Erythroblast (primary cell): Measurements from ENCODE around the gene CLEC10A.
"Not testable (repeated sequence)": the region's sequence is repeated elsewhere in the genome, so short reads cannot be mapped to it uniquely, and the experiment has no call there.

Experiments used
- DNase-seq, 2 experiments: peaks; one replicate each; lab custom pipeline; 2025; lab: John Stamatoyannopoulos, UW
- GATA1 ChIP-seq: IDR thresholded peaks from 2 replicates; pipeline ENCODE4 v1.6.1; 2011; ENCODE audit warnings: low read depth, mild to moderate bottlenecking, control low read depth, low read length, moderate library complexity
- POLR2A ChIP-seq: IDR thresholded peaks from 2 replicates; pipeline ENCODE4 v1.6.1; 2011; ENCODE audit warnings: mild to moderate bottlenecking, low read length

Gene CLEC10A, protein sequence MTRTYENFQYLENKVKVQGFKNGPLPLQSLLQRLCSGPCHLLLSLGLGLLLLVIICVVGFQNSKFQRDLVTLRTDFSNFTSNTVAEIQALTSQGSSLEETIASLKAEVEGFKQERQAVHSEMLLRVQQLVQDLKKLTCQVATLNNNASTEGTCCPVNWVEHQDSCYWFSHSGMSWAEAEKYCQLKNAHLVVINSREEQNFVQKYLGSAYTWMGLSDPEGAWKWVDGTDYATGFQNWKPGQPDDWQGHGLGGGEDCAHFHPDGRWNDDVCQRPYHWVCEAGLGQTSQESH

DNA sequence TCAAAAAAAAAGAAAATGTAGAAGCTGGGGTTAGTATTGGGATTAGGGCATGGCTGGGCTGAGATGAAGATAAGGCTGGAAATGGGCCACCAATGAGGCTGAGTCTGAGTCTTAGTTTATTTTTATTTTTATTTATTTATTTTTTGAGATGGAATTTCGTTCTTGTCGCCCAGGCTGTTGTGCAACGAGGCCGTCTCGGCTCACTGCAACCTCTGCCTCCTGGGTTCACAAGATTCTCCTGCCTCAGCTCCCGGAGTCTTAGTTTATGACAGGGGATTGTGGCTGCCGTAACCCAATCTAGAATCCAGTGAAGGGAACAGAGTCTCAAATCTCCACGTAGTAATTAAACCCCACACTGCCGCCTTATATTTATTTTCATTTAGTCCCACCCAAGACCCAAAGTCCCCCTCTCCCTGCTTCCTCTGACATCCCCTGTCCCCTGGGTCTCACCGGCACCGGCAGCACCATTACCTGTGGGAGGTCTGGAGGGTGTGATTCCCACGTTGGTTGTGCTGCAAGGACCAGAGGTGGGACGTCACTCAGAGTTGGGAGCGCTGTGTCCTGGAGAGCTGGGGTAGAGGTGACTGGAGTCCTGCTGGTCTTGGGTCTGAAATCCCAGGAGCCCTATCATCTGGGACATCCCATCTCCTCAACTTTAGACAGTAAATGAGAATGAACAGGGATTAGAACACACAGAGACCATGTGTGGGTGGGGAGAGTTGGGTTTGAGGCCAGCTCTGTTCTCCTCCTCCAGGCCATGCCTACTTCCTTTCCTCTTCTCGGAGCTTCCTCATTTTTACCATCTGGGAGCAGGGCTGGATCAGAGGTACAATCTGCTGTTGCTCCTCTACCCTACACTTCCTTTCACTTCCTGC, at the start of gene CLEC10A:
Gene CLEC10A (minus strand): TSS at position 671 of the 875 bp plus-strand sequence. CDS start 1,439 bp downstream, outside the sequence.
- TF ChIP-seq POLR2A (no peak), GATA1 (no peak)
- DNase-seq = no peak

DNA sequence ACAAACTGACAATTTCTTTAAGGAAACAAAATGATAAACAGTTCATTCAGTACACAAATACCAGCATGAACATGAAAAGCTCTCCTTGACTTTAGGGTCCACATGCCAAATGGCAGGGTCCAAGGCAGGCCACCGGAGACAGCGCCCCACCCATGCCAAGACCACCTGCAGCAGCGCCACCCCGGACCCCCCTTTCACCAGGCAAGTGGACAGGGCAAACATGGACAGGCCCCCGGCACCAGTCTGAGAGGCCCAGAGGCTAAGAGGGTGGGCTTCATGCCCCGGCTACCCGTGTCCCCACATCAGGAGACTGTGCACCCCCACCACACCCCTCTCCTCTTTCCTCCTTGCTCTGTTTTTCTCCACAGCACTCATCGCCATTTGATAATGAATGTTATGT, 49.3 kb upstream of the CLEC10A start:
- TF ChIP-seq POLR2A = no peak
- TF ChIP-seq GATA1 = no peak
- DNase-seq = no peak

DNA sequence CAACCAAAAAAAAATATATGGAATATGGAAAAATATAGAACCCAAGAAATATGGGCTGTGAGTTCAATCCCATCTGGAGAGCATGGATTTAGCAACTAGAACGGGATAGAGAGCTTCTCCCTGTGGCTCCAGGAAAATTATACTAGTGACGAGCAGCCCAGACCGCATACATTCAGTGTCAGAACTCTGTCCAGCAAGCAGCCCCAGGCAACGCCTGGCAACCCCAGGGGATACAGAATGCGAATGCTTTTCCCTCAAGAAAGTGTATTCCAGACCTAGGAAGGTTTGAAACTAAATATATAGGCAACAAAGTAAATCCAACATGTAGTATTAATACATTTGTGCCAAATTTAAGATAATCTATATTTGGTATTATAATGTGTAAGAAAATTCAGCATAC, 48.1 kb upstream of the CLEC10A start:
- TF ChIP-seq POLR2A (no peak), GATA1 (no peak)
- no peak for DNase-seq

DNA sequence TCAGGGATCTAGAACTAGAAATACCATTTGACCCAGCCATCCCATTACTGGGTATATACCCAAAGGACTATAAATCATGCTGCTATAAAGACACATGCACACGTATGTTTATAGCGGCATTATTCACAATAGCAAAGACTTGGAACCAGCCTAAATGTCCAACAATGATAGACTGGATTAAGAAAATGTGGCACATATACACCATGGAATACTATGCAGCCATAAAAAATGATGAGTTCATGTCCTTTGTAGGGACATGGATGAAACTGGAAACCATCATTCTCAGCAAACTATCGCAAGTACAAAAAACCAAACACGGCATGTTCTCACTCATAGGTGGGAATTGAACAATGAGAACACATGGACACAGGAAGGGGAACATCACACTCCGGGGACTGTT, 47.5 kb upstream of the CLEC10A start:
- DNase-seq = not testable (repeated sequence)

DNA sequence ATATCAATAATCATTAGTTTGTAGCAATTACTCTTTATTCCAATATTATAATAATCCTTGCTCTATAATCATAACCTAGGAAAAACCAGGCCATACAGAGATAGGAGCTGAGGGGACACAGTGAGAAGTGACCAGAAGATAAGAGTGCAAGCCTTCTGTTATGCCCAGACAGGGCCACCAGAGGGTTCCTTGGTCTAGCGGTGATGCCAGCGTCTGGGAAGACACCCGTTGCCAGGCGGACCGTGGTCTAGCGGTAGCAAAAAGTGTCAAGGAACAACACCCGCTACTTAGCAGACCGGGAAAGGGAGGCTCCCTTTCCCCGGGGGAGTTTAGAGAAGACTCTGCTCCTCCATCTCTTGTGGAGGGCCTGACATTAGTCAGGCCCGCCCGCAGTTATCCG, 46.3 kb upstream of the CLEC10A start:
- DNase-seq = not testable (repeated sequence)

DNA sequence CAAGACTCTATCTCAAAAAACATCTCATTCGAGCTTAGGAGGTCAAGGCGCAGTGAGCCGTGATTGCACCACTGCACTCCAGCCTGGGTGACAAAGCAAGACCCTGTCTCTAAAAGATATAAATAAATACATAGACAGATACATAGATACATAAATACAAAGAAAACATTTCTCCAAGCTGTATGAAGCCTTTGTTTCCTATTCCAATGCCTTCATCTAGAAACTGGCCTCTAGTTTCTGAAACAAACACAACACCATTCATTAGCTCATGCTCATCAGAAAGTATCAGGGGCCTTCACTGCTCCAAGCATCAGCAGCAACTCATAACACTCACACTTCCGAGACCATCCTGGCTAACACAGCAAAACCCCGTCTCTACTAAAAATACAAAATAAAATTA, 44.9 kb upstream of the CLEC10A start:
- no peak for DNase-seq
- no peak for TF ChIP-seq GATA1
- no peak for TF ChIP-seq POLR2A

DNA sequence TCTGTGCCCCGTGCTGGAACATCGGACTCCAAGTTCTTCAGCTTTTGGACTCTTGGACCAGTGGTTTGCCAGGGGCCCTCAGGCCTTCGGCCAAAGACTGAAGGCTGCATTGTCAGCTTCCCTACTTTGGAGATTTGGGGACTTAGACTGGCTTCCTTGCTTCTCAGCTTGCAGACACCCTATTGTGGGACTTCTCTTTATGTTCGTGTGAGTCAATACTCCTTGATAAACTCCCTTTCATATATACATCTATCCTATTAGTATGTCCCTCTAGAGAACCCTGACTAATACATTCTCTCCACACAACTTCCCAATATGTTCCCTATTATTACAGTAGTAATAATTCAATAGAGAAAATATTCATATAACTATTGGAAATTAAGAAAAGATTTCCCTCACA, 43.8 kb upstream of the CLEC10A start:
- DNase-seq = no peak
- TF ChIP-seq POLR2A (no peak), GATA1 (no peak)

DNA sequence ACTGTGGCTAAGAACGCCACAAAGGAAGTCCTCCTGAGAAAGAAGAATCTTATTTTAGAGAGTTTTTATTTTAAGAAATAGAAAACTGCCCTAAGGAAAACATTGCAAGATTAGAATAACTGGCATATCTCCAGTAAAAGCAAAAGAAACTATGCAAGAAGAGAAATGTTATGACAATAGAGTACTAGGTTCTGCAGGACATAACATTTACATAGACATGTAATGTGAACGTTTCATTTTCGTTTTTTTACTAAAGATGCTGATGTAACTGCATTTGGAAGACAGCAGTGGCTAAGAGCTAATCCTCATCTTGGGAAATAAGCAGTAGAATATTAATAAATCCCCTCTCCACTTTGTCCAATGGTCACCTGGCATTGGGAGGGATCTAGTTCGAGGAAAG, 42.3 kb upstream of the CLEC10A start:
- TF ChIP-seq GATA1 = no peak
- TF ChIP-seq POLR2A = no peak
- no peak for DNase-seq

DNA sequence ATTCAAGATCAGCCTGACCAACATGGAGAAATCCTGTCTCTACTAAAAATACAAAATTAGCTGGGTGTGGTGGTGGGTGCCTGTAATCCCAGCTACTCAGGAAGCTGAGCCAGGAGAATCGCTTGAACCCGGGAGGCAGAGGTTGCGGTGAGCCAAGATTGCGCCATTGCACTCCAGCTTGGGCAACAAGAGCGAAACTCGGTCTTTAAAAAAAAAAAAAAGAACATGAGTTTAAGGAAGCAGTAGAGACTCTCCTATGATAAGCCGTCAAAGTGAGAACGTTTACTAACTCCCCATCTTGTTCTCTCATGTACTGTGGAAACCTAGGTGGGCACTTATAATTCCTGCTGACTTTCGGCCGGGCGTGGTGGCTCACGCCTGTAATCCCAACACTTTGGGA, 40.6 kb upstream of the CLEC10A start:
- not testable (repeated sequence) for DNase-seq

DNA sequence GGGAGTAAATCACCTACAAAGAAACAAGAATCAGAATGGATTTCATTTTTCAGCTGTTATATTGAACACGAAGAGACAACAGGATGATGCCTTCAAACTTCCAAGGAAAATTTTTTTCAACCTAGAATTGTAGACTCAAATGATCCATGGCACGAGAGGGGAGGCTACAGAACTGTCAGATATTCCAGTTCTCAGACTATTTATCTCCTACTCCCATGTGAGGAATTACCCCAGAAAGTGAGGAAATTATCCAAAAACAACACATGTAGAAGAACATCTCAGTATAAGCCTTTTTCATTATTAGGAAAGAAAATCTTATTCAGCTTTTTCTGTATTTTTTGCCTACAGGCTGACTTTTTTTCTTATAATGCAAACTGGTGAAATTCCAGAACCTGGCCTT, 40.1 kb upstream of the CLEC10A start:
- no peak for TF ChIP-seq POLR2A
- TF ChIP-seq GATA1 = no peak
- DNase-seq = no peak

DNA sequence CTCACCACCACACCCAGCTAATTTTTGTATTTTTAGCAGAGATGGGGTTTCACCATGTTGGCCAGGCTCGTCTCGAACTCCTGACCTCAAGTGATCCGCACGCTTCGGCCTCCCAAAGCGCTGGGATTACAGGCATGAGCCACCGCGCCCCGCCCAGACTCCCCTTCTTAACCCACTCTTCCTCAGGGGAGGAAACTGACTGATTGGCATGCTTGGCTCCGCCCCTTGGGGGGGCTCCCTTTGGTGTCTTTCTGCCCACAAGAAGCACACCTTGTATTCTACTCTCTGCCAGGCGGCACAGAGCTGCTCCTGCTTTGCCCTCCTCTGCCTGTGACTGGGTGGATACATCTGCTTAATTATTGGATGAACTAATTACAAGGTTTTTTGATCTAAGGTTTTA, 39.3 kb upstream of the CLEC10A start:
- TF ChIP-seq GATA1 (no peak), POLR2A (no peak)
- no peak for DNase-seq

DNA sequence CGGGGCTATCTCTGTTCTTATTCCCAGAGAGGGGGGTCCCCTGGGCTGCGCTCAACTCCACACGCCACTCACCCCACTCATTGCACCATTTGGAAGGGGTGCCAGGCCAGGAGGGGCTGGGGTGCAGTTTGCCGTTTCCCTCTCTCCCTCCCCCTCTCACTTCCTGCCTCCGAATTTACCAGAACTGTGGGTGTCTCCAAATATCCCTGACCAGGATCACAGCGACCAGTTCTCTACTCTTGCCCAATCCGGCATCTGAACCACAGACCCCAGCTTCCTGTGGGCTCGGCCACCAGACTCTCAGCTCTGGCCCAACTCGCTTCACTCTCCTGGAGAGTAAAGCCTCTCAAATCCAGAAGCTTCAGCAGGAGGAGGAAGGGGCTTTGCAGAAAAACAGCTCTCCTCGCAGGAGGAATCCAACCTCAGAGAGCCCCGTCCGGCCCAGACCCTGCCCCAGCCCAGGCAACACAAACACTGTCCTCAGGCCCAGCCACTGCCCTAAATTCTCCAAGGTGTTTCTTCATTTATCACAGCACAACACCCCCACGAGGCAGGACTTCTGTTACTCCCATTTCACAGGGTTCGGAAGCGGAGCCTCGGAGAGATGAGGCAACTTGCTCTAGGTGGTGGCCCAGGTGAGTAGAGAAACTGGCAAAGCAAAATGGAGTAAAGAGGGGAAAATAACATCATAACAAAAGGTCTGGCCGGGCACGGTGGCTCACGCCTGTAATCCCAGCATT, 35.0 kb upstream of the CLEC10A start:
- TF ChIP-seq POLR2A (no peak), GATA1 (no peak)
- DNase-seq = no peak

DNA sequence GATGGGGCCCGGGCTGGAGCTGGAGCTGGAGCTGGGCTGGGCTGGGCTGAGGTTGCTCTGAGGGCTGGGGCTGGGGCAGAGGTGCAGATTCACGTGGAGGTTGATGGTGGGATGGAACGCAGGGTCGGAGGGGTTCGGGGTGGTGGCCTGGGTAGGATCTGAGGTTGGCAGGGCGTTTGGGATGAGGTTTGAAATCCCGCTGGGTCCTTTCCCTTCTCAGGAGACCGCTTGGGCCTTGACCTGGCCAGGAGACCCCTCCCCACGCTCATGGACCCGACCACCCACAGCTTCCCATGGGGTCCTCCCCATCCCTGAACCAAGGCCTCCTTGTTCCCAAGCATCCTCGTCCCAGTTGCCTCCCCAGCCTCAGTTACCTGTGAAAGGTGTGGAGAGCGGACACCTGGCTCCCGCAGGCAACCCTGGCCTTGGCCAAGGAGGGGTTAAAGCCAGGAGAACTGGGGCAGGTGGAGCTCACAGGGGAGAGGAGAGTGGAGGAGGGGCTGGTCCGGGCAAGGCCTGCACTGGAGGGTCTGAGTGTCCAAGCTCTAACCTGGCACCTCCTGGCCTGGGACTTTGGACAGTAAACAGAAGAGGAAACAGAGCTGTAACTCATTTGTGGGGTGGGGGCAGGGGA, 34.3 kb upstream of the CLEC10A start, which contains the start of gene ASGR2:
Gene ASGR2 (minus strand): TSS at position 582 of the 634 bp plus-strand sequence. CDS start 582 bp downstream, outside the sequence.
- DNase-seq = no peak
- TF ChIP-seq POLR2A (no peak), GATA1 (no peak)
